MCF 10A (cell line): ENCODE measurements around the gene CSAD. TPM values are rescaled to one million over a fixed set of nuclear protein-coding genes. Genes with fewer than 3 reads are reported as not detected.

ENCODE experiments used
- BruUV-seq: library from RNA; stranded (reverse); fragments of 400-500 nt; replicated peaks from 2 replicates; lab custom pipeline; 2021; lab: Mats Ljungman, UMichigan
- CTCF ChIA-PET: fragments of 300-600 bp; sonication (Branson Sonifier 250); formaldehyde crosslinking; extraction: SDS; loops from one replicate; lab custom pipeline; 2021; ENCODE audit warnings: antibody characterized with exemption, inconsistent platforms; lab: Yijun Ruan, JAX
- POLR2A ChIA-PET: fragments of 300-600, 350-650 bp; sonication (Branson Sonifier 250); formaldehyde crosslinking; extraction: SDS; loops from one replicate; lab custom pipeline; 2020; ENCODE audit warnings: antibody characterized with exemption, inconsistent platforms; lab: Yijun Ruan, JAX
- DNase-seq: peaks from one replicate; pipeline ENCODE4 v3.0.0-alpha.2; 2018; ENCODE audit not compliant: unreplicated experiment
- H3K27ac Mint-ChIP-seq: one replicate; pipeline ENCODE4 v1.8.0; 2022; ENCODE audit warnings: mild to moderate bottlenecking, low read depth, mixed read lengths; ENCODE audit not compliant: unreplicated experiment
- H3K27me3 Mint-ChIP-seq: one replicate; pipeline ENCODE4 v1.8.0; 2022; ENCODE audit warnings: mixed read lengths; ENCODE audit not compliant: insufficient read depth, unreplicated experiment
- H3K36me3 Mint-ChIP-seq: one replicate; pipeline ENCODE4 v1.8.0; 2022; ENCODE audit warnings: mild to moderate bottlenecking, moderate library complexity, mixed read lengths; ENCODE audit not compliant: insufficient read depth, unreplicated experiment
- H3K4me1 Mint-ChIP-seq: one replicate; pipeline ENCODE4 v1.8.0; 2022; ENCODE audit warnings: mixed read lengths; ENCODE audit not compliant: insufficient read depth, unreplicated experiment
- H3K4me3 Mint-ChIP-seq: one replicate; pipeline ENCODE4 v1.8.0; 2022; ENCODE audit warnings: mild to moderate bottlenecking, moderate library complexity, mixed read lengths; ENCODE audit not compliant: unreplicated experiment
- H3K9me3 Mint-ChIP-seq: one replicate; pipeline ENCODE4 v1.8.0; 2022; ENCODE audit warnings: mixed read lengths; ENCODE audit not compliant: unreplicated experiment
- CTCF ChIP-seq: fragments of 200-600 bp; IDR thresholded peaks from one replicate; pipeline ENCODE4 v1.8.0; 2022; ENCODE audit warnings: antibody characterized with exemption, mild to moderate bottlenecking; ENCODE audit not compliant: unreplicated experiment
- intact Hi-C: fragments of 100-400 bp; cut with micrococcal nuclease; formaldehyde crosslinking; loops from 2 replicates; pipeline ENCODE4 v1.14.1; 2022
- total RNA-seq: library from RNA; stranded (reverse); gene quantifications from 2 replicates; pipeline ENCODE4 v1.2.3, GENCODE V29; 2022

Gene CSAD
- total RNA-seq, 1 experiment from 2014 or later: 22.7 TPM

GRCh38 chr12:53191885-53192530 lies 11.3 kb upstream of the CSAD start:
- TF ChIP-seq CTCF: no peak
- ChIA-PET CTCF (interaction anchor here (0.6 to 1.1 kb wide), 3 partner anchors 59 to 124 kb away, joined by 3 read pairs; a partner anchor contains a TSS), POLR2A (interaction anchor here (0.6 to 1.6 kb wide), 2 partner anchors 11 to 66 kb away, joined by 3 to 4 read pairs; no protein-coding TSS in a partner anchor)
- no peak for DNase-seq
- H3K9me3 Mint-ChIP-seq: no peaks in the 10 kb centered on the region
- peaks cover 32% of the 10 kb centered on the region for H3K36me3 Mint-ChIP-seq
- peaks cover 20% of the 10 kb centered on the region for H3K4me1 Mint-ChIP-seq
- H3K27ac Mint-ChIP-seq: peak overlapping the region; percentile 54
- no peak overlapping the region for H3K4me3 Mint-ChIP-seq
- intact Hi-C loops: loop anchor here (2.0 kb wide), 1 partner anchor 125 kb away; no protein-coding TSS in a partner anchor
- H3K27me3 Mint-ChIP-seq: no peaks in the 10 kb centered on the region
- BruUV-seq: no TSS peak

- Mint-ChIP-seq H3K9me3 (no peaks in the 10 kb centered on the region), H3K27ac (no peak overlapping the region), H3K4me1 (peaks cover 12% of the 10 kb centered on the region), H3K27me3 (no peaks in the 10 kb centered on the region), H3K36me3 (peaks cover 39% of the 10 kb centered on the region), H3K4me3 (no peak overlapping the region)
- TF ChIP-seq CTCF: no peak
- CTCF ChIA-PET: interaction anchor here (1.1 to 1.4 kb wide), 4 partner anchors 8 to 124 kb away, joined by 3 to 4 read pairs (median 3); no protein-coding TSS in a partner anchor
- no TSS peak for BruUV-seq
- POLR2A ChIA-PET: interaction anchor here (0.7 to 3.3 kb wide), 3 partner anchors 10 to 65 kb away, joined by 3 to 18 read pairs (median 3); partner anchors contain the start of genes CSAD and ZNF740
- intact Hi-C loops: loop anchor here (2.0 kb wide), 1 partner anchor 124 kb away; no protein-coding TSS in a partner anchor
- DNase-seq: no peak
Observed at GRCh38 chr12:53191096-53191884, 10.6 kb upstream of the CSAD start.

GRCh38 chr12:53190108-53190729 lies 9.5 kb upstream of the CSAD start:
- Mint-ChIP-seq H3K9me3 (no peaks in the 10 kb centered on the region), H3K27ac (no peak overlapping the region), H3K27me3 (no peaks in the 10 kb centered on the region), H3K4me3 (no peak overlapping the region), H3K36me3 (peaks cover 50% of the 10 kb centered on the region), H3K4me1 (peaks cover 2% of the 10 kb centered on the region)
- DNase-seq: peak; percentile 68
- no TSS peak for BruUV-seq
- TF ChIP-seq CTCF: peak; percentile 72
- ChIA-PET CTCF (interaction anchor here (0.6 to 1.4 kb wide), 4 partner anchors 8 to 62 kb away, joined by 3 to 4 read pairs (median 3); no protein-coding TSS in a partner anchor), POLR2A (interaction anchor here (0.7 to 3.3 kb wide), 4 partner anchors 9 to 108 kb away, joined by 3 to 18 read pairs (median 3); partner anchors contain the start of genes CSAD, PFDN5 and ZNF740)
- intact Hi-C loops: loop anchor here (1.0 to 2.0 kb wide), 2 partner anchors 31 to 123 kb away; no protein-coding TSS in a partner anchor
